Measurements from ENCODE around the gene CFAP57. TPM values are rescaled to one million over a fixed set of nuclear protein-coding genes. Genes with fewer than 3 reads are reported as not detected.

CFAP57 gene
- total and polyA plus RNA-seq, 2 of the 4 experiments (the other 2 are of a cell fraction): 0.29 to 0.36 TPM

DNA sequence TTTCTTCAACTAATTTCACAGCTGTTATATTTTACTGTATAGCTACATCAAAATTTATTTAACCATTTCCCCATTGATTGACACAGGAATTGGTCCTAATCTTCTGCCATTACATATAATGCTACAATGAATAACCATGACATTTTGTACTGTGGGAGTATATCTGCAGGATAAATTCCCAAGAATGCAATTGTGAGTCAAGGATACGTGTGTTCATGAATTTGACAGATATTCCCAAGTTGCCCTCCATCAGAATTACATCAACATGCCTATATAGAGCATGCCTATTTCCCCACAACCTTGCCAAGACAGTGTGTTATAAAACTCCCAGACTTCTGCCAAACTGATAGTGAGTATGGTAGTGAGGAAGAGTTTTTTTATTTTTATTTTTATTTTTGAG lies 125.9 kb downstream of the CFAP57 start:
- no peak overlapping the region for H2BK5ac ChIP-seq (ENCODE audit: low read depth, low read length, poor library complexity, severe bottlenecking)
- no peak overlapping the region for H3K23ac ChIP-seq (ENCODE audit: low read depth, low read length)
- no CpG with 5 or more reads among the region's 1 CpG for WGBS, 2 experiments (ENCODE audit: extremely low coverage in 2 of 2, insufficient read length in 1 of 2)
- dilution Hi-C loops (cut with HindIII; ENCODE audit: low sequenced_read_pairs, unreplicated experiment) (no loop called here), in situ Hi-C loops (cut with MboI; ENCODE audit: low sequenced_read_pairs) (no loop called here), intact Hi-C loops (cut with micrococcal nuclease) (no loop called here)
- no peak overlapping the region for H3K18ac ChIP-seq (ENCODE audit: low read depth, low read length)
- BruUV-seq (replicated peaks): no TSS peak
- peaks cover 3% of the 10 kb centered on the region; the same call in 1 of the 2 replicates for H3K9me1 ChIP-seq (ENCODE audit: insufficient read depth, low read length)
- no peak overlapping the region for H3K14ac ChIP-seq (replicated peaks; ENCODE audit: low read depth, low read length)
- ChIA-PET POLR2A (ENCODE audit: unreplicated experiment) (interaction anchor here (0.5 kb wide), 1 partner anchor 90 kb away, joined by 4 read pairs; no protein-coding TSS in a partner anchor), CTCF (interaction anchor here (0.6 to 1.1 kb wide), 2 partner anchors 23 to 31 kb away, joined by 3 to 6 read pairs; no protein-coding TSS in a partner anchor)
- H3K36me3 ChIP-seq (ENCODE audit: control insufficient read depth, insufficient read depth, low read length): no peaks in the 10 kb centered on the region
- H2BK120ac ChIP-seq (ENCODE audit: low read depth, low read length): no peak overlapping the region
- ATAC-seq (ENCODE audit: low read depth) (no peak), DNase-seq (no peak)
- no peak overlapping the region for H3K4ac ChIP-seq (ENCODE audit: low read depth, low read length)
- TF ChIP-seq POLR2A (IDR thresholded peaks at IDR 0.05; ENCODE audit: low read depth, low read length) (no peak), RAD21 (IDR thresholded peaks at IDR 0.05; ENCODE audit: low read length) (no peak), CHD1 (IDR thresholded peaks at IDR 0.05; ENCODE audit: low read depth, low read length) (no peak), NFE2L2 (IDR thresholded peaks at IDR 0.05; ENCODE audit: low read depth, low read length) (no peak), ELK1 (IDR thresholded peaks at IDR 0.05; ENCODE audit: borderline replicate concordance, low read depth, low read length) (no peak), FOS (IDR thresholded peaks at IDR 0.05; ENCODE audit: low read depth, low read length) (no peak), RCOR1 (IDR thresholded peaks at IDR 0.05; ENCODE audit: insufficient replicate concordance, low read length) (no peak), MAZ (IDR thresholded peaks at IDR 0.05; ENCODE audit: borderline replicate concordance, low read depth, low read length) (no peak), CEBPB (IDR thresholded peaks at IDR 0.05; ENCODE audit: low read depth, low read length) (no peak), MXI1 (IDR thresholded peaks at IDR 0.05; ENCODE audit: borderline replicate concordance, low read depth, low read length) (no peak), SMC3 (IDR thresholded peaks at IDR 0.05; ENCODE audit: low read depth, low read length) (no peak), RFX5 (IDR thresholded peaks at IDR 0.05; ENCODE audit: low read depth, low read length) (no peak), MAFK (IDR thresholded peaks at IDR 0.05; ENCODE audit: low read depth, low read length) (no peak), BHLHE40 (IDR thresholded peaks at IDR 0.05; ENCODE audit: low read depth, low read length) (no peak)
- TF ChIP-seq, protein P1, sequence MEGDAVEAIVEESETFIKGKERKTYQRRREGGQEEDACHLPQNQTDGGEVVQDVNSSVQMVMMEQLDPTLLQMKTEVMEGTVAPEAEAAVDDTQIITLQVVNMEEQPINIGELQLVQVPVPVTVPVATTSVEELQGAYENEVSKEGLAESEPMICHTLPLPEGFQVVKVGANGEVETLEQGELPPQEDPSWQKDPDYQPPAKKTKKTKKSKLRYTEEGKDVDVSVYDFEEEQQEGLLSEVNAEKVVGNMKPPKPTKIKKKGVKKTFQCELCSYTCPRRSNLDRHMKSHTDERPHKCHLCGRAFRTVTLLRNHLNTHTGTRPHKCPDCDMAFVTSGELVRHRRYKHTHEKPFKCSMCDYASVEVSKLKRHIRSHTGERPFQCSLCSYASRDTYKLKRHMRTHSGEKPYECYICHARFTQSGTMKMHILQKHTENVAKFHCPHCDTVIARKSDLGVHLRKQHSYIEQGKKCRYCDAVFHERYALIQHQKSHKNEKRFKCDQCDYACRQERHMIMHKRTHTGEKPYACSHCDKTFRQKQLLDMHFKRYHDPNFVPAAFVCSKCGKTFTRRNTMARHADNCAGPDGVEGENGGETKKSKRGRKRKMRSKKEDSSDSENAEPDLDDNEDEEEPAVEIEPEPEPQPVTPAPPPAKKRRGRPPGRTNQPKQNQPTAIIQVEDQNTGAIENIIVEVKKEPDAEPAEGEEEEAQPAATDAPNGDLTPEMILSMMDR (conservative IDR thresholded peaks at IDR 0.05; ENCODE audit: low read depth, low read length): no peak
- TF ChIP-seq, protein P2, sequence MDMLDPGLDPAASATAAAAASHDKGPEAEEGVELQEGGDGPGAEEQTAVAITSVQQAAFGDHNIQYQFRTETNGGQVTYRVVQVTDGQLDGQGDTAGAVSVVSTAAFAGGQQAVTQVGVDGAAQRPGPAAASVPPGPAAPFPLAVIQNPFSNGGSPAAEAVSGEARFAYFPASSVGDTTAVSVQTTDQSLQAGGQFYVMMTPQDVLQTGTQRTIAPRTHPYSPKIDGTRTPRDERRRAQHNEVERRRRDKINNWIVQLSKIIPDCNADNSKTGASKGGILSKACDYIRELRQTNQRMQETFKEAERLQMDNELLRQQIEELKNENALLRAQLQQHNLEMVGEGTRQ (IDR thresholded peaks at IDR 0.05; ENCODE audit: low read depth, low read length): no peak
- H2BK15ac ChIP-seq (ENCODE audit: low read depth, low read length): no peak overlapping the region
- H4K5ac ChIP-seq (ENCODE audit: low read depth, low read length): no peak overlapping the region
- no peak overlapping the region for H3K4me2 ChIP-seq (ENCODE audit: low read depth, low read length)
- H3K9ac ChIP-seq (ENCODE audit: low read depth, low read length): no peak overlapping the region
- H4K20me1 ChIP-seq (ENCODE audit: insufficient read depth, low read length): no peaks in the 10 kb centered on the region
- no peak overlapping the region for H4K8ac ChIP-seq (ENCODE audit: low read depth in 2 of 2, low read length in 2 of 2)
- H3K4me3 ChIP-seq (ENCODE audit: insufficient read depth, low read depth, low read length): no peak overlapping the region
- H2AK9ac ChIP-seq (replicated peaks; ENCODE audit: low read depth, low read length, poor library complexity): no peak overlapping the region
- no peaks in the 10 kb centered on the region for H3K27me3 ChIP-seq (ENCODE audit: control insufficient read depth, insufficient read depth, low read length)
- H3K79me1 ChIP-seq (ENCODE audit: low read depth in 1 of 2, low read length in 2 of 2): no peaks in the 10 kb centered on the region
- no peak overlapping the region for H2BK20ac ChIP-seq (ENCODE audit: low read depth, low read length)
- no peak overlapping the region for H2AFZ ChIP-seq (replicated peaks; ENCODE audit: low read length, poor library complexity)
- H4K91ac ChIP-seq (ENCODE audit: insufficient read depth, low read depth, low read length): no peak overlapping the region
- H3K56ac ChIP-seq (ENCODE audit: extremely low read depth, insufficient read depth, low read length): no peak overlapping the region
- no peak overlapping the region for H3K27ac ChIP-seq (ENCODE audit: insufficient read depth, low read length)
- peaks cover 11% of the 10 kb centered on the region for H3K4me1 ChIP-seq (ENCODE audit: control insufficient read depth, insufficient read depth, low read length)
- H3K9me3 ChIP-seq (ENCODE audit: control insufficient read depth, insufficient read depth, low read length): no peaks in the 10 kb centered on the region
- no peak overlapping the region for H2AK5ac ChIP-seq (ENCODE audit: low read depth, low read length)

Measured in IMR-90 (cell line).